NOMO-1 (cell line): ENCODE data around the gene TOLLIP.

Experiments
- DNase-seq, 2 experiments: peaks; one replicate each; lab custom pipeline; 2025; ENCODE audit not compliant: unreplicated experiment in 2 of 2; lab: John Stamatoyannopoulos, UW

TOLLIP gene

GRCh38 chr11:1234771-1235305 is 74.6 kb downstream of the TOLLIP start:
- DNase-seq: no peak

DNA sequence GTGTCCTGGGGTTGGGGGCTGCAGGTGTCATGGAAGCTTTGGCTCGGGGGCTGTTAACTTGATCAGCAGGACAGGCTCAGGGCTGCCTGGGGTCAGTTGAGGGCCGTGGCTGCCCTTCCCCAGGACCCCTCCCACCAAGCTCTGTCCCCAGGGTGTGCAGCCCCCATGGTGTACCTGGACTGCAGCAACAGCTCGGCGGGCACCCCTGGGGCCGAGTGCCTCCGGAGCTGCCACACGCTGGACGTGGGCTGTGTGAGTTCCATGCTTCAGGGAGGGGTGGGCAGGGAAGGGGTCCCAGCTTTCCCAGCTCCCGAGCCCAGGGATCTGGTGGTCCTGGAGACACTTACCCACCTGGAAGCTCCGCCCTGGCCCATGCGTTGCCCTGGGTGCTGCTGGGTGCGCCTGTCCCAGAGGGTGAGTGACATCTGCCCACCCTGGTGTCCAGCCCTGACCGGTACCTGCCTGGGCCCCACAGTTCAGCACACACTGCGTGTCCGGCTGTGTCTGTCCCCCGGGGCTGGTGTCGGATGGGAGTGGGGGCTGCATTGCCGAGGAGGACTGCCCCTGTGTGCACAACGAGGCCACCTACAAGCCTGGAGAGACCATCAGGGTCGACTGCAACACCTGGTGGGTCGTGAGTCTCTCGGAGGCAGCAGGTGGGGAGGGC is 75.2 kb downstream of the TOLLIP start:
- no peak for DNase-seq

DNA sequence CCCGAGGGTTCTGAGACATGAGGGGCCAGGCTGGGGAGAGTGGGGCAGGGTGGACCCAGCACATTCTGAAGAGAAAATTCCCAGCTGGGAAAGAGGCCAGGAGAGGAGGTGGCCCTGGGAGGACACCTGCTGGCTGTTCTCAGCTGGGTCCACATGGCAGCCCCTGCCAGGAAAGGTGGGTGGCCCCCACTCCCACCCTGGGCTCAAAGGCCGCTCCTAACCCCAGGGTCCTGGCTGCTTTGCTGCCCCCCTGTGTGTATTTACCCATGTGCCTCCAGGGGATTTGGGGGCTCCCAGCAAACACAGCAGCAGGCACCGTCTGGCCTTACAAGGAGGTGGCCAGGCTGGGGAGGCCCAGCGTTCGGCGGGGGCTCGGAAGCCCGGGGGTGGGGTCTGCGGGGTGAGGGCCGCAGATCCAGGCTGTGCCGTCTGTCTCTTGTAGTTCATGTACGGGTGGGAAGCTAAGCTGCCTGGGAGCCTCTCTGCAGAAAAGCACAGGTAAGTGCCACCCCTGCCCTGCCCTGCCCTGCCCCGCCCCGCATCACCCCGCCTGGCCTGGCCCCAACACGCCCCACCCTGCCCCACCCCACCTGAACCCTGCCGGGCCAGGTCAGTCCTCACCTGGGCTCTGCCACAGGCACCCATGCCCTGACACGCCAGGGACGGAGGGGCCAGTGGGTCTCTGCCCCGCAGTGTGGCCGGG is 75.9 kb downstream of the TOLLIP start:
- DNase-seq: no peak

GRCh38 chr11:1232883-1233321 is 76.5 kb downstream of the TOLLIP start:
- DNase-seq: no peak

- DNase-seq: no peak
These were observed 77.2 kb downstream of the TOLLIP start for GRCh38 chr11:1232021-1232882.

DNA sequence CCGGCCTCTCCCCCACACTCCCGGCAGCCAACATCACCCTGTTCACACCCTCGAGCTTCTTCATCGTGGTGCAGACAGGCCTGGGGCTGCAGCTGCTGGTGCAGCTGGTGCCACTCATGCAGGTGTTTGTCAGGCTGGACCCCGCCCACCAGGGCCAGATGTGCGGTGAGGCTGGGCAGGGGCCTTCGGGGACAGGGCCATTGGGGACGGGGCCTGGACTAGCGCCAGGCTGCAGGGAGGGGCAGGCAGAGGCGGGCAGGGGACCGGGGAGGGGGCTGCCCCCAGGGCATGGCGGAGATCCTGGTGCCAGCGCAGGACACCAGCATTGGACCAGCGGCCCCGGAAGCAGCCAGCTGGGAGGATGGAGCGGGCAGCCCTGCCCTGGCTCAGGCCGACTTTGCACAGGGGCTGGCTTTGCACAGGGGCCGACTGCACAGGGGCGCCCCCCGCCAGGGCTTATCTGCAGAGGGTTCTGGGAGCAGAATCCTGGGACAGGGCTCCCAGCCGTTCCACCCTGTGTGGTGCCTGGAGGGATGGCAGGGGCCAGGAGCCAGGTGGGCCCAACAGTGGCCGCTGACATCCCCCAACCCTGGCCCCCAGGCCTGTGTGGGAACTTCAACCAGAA is 77.9 kb downstream of the TOLLIP start:
- DNase-seq: no peak

- DNase-seq: no peak
These were observed 78.7 kb downstream of the TOLLIP start for GRCh38 chr11:1230456-1231395.

- DNase-seq: no peak
These were observed 79.3 kb downstream of the TOLLIP start for GRCh38 chr11:1230121-1230455.

- no peak for DNase-seq
These were observed 79.8 kb downstream of the TOLLIP start for GRCh38 chr11:1229471-1230120.

- no peak for DNase-seq
These were observed 80.4 kb downstream of the TOLLIP start for GRCh38 chr11:1228921-1229451.

DNA sequence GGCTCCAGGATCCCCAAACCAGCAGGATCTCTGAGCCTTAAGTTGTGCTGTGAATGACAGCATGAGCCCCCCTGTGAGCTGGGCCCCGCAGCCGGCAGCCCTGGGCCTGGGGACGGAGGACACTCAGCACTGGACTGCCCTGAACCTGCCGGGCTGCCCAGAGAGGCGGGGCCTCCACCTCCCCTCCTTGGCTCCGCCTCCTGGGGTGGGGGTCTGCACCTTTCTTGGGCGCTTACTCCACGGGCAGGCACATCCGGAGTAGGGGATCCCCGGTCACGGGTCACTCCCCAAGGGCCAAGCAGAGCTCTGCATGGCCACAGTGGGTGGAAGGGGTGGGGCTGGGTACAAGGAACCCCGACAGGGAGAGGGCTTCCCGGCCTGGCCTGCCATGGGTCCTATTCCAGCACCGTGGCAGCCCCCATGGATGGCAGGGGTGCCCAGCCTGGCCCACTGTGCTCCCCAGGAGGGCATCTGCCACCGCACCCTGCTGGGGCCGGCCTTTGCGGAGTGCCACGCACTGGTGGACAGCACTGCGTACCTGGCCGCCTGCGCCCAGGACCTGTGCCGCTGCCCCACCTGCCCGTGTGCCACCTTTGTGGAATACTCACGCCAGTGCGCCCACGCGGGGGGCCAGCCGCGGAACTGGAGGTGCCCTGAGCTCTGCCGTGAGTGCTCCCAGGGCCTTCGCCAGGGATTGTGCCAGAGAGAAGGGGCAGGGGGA is 81.2 kb downstream of the TOLLIP start:
- DNase-seq: no peak

DNA sequence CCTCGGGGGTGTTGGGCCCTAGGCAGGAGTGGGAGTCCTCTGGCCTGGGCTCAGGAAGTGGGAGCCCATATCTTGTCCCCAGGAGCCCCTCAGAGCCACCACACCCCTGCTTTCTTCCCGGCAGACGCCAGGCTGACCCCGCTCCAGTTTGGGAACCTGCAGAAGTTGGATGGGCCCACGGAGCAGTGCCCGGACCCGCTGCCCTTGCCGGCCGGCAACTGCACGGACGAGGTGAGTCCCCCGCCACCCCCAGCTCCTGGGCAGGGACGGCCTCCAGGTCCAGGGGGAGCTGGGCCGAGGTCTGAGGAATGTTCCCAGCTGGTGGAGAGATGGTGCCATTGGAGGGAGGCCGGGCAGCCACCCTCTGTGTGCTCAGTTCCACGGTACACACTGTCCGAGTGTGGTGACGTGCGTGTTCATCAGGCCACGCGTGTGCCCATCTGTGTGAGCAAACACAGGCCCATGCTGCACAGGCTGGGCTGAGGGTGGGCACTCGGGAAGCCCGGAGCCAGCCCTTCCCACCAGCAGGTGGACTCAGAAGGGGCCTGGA is 81.8 kb downstream of the TOLLIP start:
- no peak for DNase-seq

GRCh38 chr11:1226986-1227550 is 82.4 kb downstream of the TOLLIP start:
- DNase-seq: no peak

GRCh38 chr11:1226226-1226985 is 83.0 kb downstream of the TOLLIP start:
- DNase-seq: no peak

GRCh38 chr11:1225386-1226225 is 83.8 kb downstream of the TOLLIP start:
- DNase-seq: no peak
